HepG2 (cell line): ENCODE data around the gene EPN3. TPM values are rescaled to one million over a fixed set of nuclear protein-coding genes. Genes with fewer than 3 reads are reported as not detected.

Source experiments
- ATAC-seq: fragments of 200-7000 bp; cut with Tn5 transposase; 3 replicates; pipeline ENCODE4 v1.9.1; 2020; ENCODE audit warnings: mild to moderate bottlenecking, moderate library complexity
- BruUV-seq: library from RNA; stranded (reverse); fragments of 400-500 nt; replicated peaks from 2 replicates; lab custom pipeline; 2021; lab: Mats Ljungman, UMichigan
- CTCF ChIA-PET: fragments of 300-600 bp; formaldehyde crosslinking; extraction: SDS; loops from one replicate; lab custom pipeline; 2021; ENCODE audit warnings: low total read pairs, inconsistent platforms, low intra/inter-chr PET ratio; lab: Yijun Ruan, JAX
- POLR2A ChIA-PET: fragments of 350-600 bp; sonication (Branson Sonifier 250); formaldehyde crosslinking; loops from one replicate; lab custom pipeline; 2020; ENCODE audit warnings: antibody characterized with exemption, inconsistent platforms; lab: Yijun Ruan, JAX
- DNase-seq: peaks from one replicate; pipeline ENCODE4 v3.0.0-alpha.2; 2015; ENCODE audit warnings: low spot score
- FAIRE-seq: peaks from 3 replicates; lab custom pipeline; 2011; peaks lifted over from hg19 to GRCh38; lab: Jason Lieb, UNC
- H2AFZ ChIP-seq: one replicate; pipeline ENCODE4 v1.6.1; 2011; ENCODE audit warnings: low read length, inconsistent platforms
- H3K27ac ChIP-seq: fragments of 300-600 bp; 3 replicates; pipeline ENCODE4 v1.8.0; 2011; ENCODE audit warnings: mixed run types, mild to moderate bottlenecking, mixed read lengths, low read length, inconsistent platforms; ENCODE audit not compliant: insufficient read depth; ENCODE audit errors: extremely low read length
- H3K27me3 ChIP-seq, 2 experiments: fragments of 200-600 bp in 1 of 2; 2 replicates in 1 of 2; 3 replicates in 1 of 2; pipeline versions ENCODE4 v1.6.0 to v1.8.0; 2011; ENCODE audit warnings: low read length in 2 of 2, mild to moderate bottlenecking in 2 of 2, moderate library complexity in 2 of 2, inconsistent platforms in 1 of 2; ENCODE audit not compliant: insufficient read depth in 2 of 2, control insufficient read depth in 1 of 2
- H3K36me3 ChIP-seq, 2 experiments: fragments of 200-600 bp in 1 of 2; replicated peaks in 1 of 2; 2 replicates in 1 of 2; 3 replicates in 1 of 2; pipeline versions ENCODE4 v1.5.1 to v1.8.0; 2011; ENCODE audit warnings: low read length in 2 of 2, inconsistent platforms in 1 of 2; ENCODE audit not compliant: insufficient read depth in 2 of 2, control insufficient read depth in 1 of 2
- H3K4me1 ChIP-seq: 2 replicates; pipeline ENCODE4 v1.5.1; 2012; ENCODE audit warnings: low read length, inconsistent platforms; ENCODE audit not compliant: insufficient read depth
- H3K4me2 ChIP-seq: 2 replicates; pipeline ENCODE4 v1.6.0; 2011; ENCODE audit warnings: low read depth, low read length, inconsistent platforms
- H3K4me3 ChIP-seq, 3 experiments: fragments of 200-600 bp in 1 of 3; sonication (generic), shearing (Covaris generic) in 1 of 3; replicated peaks in 1 of 3; 2 replicates each; pipeline ENCODE4 v1.5.1; 2011 to 2016; ENCODE audit warnings: low read length in 3 of 3, inconsistent platforms in 2 of 3, low read depth in 2 of 3, mild to moderate bottlenecking in 2 of 3, control low read depth in 1 of 3, mixed read lengths in 1 of 3; ENCODE audit not compliant: insufficient read depth in 1 of 3
- H3K79me2 ChIP-seq: one replicate; pipeline ENCODE4 v1.6.1; 2011; ENCODE audit warnings: low read length, inconsistent platforms; ENCODE audit not compliant: insufficient read depth
- H3K9ac ChIP-seq: 2 replicates; pipeline ENCODE4 v1.6.0; 2011; ENCODE audit warnings: mild to moderate bottlenecking, low read depth, low read length, inconsistent platforms; ENCODE audit not compliant: insufficient read depth
- H3K9me3 ChIP-seq: 2 replicates; pipeline ENCODE4 v1.5.1; 2012; ENCODE audit warnings: mild to moderate bottlenecking, low read length
- H4K20me1 ChIP-seq: 2 replicates; pipeline ENCODE4 v1.6.0; 2011; ENCODE audit warnings: inconsistent platforms, mild to moderate bottlenecking, low read length, moderate library complexity; ENCODE audit not compliant: insufficient read depth
- FOSL2 ChIP-seq: sonication (generic); formaldehyde crosslinking; IDR thresholded peaks from 2 replicates; pipeline ENCODE4 v1.4.0; 2020; ENCODE audit warnings: missing genetic modification reagents
- HOXA7 ChIP-seq: sonication (generic); formaldehyde crosslinking; IDR thresholded peaks from 2 replicates; pipeline ENCODE4 v1.8.1; 2022; ENCODE audit warnings: mild to moderate bottlenecking, missing genetic modification reagents, moderate library complexity
- NRL ChIP-seq: sonication (generic); formaldehyde crosslinking; IDR thresholded peaks from 2 replicates; pipeline ENCODE4 v1.5.0; 2020; ENCODE audit warnings: missing genetic modification reagents, mild to moderate bottlenecking, moderate library complexity, borderline replicate concordance
- SOX13 ChIP-seq, 3 experiments: fragments of 450-650 bp in 1 of 3; sonication (generic) in 1 of 3; formaldehyde crosslinking in 1 of 3; IDR thresholded peaks in 2 of 3; conservative IDR thresholded peaks in 1 of 3; 2 replicates each; pipeline versions ENCODE4 v1.5.0 to v1.6.1; 2016 to 2020; ENCODE audit warnings: antibody characterized with exemption in 1 of 3, mild to moderate bottlenecking in 1 of 3, missing compliant biosample characterization in 1 of 3, missing genetic modification reagents in 1 of 3, moderate library complexity in 1 of 3
- TBX2 ChIP-seq: sonication (generic); formaldehyde crosslinking; IDR thresholded peaks from 2 replicates; pipeline ENCODE4 v1.5.0; 2020; ENCODE audit warnings: missing genetic modification reagents, mild to moderate bottlenecking, borderline replicate concordance
- ZNF724P ChIP-seq: sonication (generic); formaldehyde crosslinking; IDR thresholded peaks from 2 replicates; pipeline ENCODE4 v1.8.0; 2022; ENCODE audit warnings: missing genetic modification reagents, borderline replicate concordance
- ZNF782 ChIP-seq: sonication (generic); formaldehyde crosslinking; IDR thresholded peaks from 2 replicates; pipeline ENCODE4 v1.4.0; 2020; ENCODE audit warnings: missing genetic modification reagents, mild to moderate bottlenecking, borderline replicate concordance
- WGBS: methylation state at CpG from one replicate; pipeline ENCODE4 v1.1.6; 2017; ENCODE audit warnings: low lambda C conversion rate; 5-methylcytosine and 5-hydroxymethylcytosine counted together
- in situ Hi-C: cut with HindIII; loops from 2 replicates; pipeline ENCODE4 v1.10.0; 2017; ENCODE audit warnings: low pct_unique_long_range_greater_than_20kb; ENCODE audit not compliant: extremely low pct_ligation_motif_present
- intact Hi-C: fragments of 100-400 bp; cut with micrococcal nuclease; formaldehyde crosslinking; loops from one replicate; pipeline ENCODE4 v1.10.0; 2022; ENCODE audit not compliant: unreplicated experiment
- polyA plus RNA-seq, 8 experiments: library from polyadenylated mRNA; depleted of rRNA in 3 of 8; stranded (reverse) in 7 of 8; unstranded in 1 of 8; fragments of >200 nt; fragmentation: Illumina TruSeq in 4 of 8; extraction: Trizol in 4 of 8; gene quantifications; 2 replicates each; pipeline versions ENCODE4 v1.2.1 to v1.2.3, GENCODE V29; 2011 to 2016; ENCODE audit warnings: low read depth in 4 of 8, missing spikeins in 1 of 8, mixed read lengths in 1 of 8; ENCODE audit not compliant: insufficient read depth in 1 of 8
- total RNA-seq, 5 experiments: library from RNA; depleted of rRNA; stranded (reverse); fragments of >200 nt; fragmentation: Illumina TruSeq; extraction: Trizol; gene quantifications; 2 replicates each; pipeline ENCODE4 v1.2.3, GENCODE V29; 2016; ENCODE audit warnings: low read depth in 1 of 5
- TF ChIP-seq, protein P1 (sequence below): IDR thresholded peaks from 2 replicates; pipeline ENCODE4 v1.6.1; 2016; ENCODE audit warnings: mild to moderate bottlenecking
- TF ChIP-seq, protein P2 (sequence below): sonication (generic); formaldehyde crosslinking; IDR thresholded peaks from 2 replicates; pipeline ENCODE4 v1.5.0; 2020; ENCODE audit warnings: missing genetic modification reagents, mild to moderate bottlenecking, borderline replicate concordance
- TF ChIP-seq, protein P3 (sequence below): sonication (generic); formaldehyde crosslinking; IDR thresholded peaks from 2 replicates; pipeline ENCODE4 v1.8.0; 2022; ENCODE audit warnings: low read depth, missing genetic modification reagents
- TF ChIP-seq, protein P4 (sequence below): IDR thresholded peaks from 2 replicates; pipeline ENCODE4 v1.6.1; 2016

The EPN3 gene
- total and polyA plus RNA-seq, 2 of the 13 experiments (the other 11 are each of a cell fraction or from before 2014, with no cell fraction given) = 0.11 to 0.95 TPM

DNA sequence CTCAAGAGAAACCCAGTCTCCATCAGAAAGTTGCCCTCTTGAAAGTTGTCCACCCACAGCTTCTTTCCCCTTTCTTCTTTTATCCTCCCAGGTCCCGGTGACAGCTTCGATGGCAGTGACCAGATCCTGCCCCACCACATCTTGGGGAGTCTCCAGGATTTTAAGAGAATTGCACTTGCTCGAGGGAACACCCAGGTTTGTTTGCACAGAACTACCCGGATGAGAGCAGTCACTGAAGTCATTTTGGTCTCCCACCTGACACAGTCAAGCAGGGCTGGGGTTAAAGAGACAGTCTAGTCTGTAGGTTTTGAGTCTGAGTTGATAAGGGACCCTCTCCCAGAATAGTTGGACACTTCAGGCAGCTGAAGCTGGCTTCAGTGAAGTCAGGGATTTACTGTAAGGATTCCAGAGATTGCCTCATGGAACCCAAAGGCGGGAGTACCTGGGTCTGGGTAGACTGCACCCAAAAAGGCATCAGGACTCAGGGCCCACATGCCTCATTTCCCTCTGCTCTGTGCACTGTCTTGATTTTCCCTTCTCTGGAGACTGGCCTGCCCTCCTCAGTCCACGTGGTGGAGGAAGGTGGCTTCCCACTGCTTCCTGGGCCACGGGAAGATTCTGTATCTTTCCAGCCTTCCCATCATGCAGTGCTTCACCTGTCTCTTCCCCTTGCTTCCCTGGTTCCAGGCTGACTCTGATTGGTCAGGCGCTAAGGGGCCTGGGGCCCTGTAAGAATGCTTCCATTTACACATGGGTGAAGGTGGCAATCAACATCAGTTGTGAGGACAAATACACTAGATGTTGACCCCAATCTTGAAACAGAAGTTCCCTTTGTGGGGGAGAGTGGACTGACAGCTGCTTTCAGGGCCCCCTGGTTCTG is 14.8 kb upstream of the EPN3 start (continued):
- peak; percentile 4; the same call in 1 of the 2 replicates for TF ChIP-seq NRL
- peak; percentile 26; the same call in 1 of the 2 replicates for TF ChIP-seq FOSL2 (CRISPR knock-in tag)
- peak; percentile 30; the same call in 1 of the 2 replicates for TF ChIP-seq ZNF782
- TF ChIP-seq, protein P1, sequence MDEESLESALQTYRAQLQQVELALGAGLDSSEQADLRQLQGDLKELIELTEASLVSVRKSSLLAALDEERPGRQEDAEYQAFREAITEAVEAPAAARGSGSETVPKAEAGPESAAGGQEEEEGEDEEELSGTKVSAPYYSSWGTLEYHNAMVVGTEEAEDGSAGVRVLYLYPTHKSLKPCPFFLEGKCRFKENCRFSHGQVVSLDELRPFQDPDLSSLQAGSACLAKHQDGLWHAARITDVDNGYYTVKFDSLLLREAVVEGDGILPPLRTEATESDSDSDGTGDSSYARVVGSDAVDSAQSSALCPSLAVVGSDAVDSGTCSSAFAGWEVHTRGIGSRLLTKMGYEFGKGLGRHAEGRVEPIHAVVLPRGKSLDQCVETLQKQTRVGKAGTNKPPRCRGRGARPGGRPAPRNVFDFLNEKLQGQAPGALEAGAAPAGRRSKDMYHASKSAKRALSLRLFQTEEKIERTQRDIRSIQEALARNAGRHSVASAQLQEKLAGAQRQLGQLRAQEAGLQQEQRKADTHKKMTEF (CRISPR knock-in tag) = no peak

DNA sequence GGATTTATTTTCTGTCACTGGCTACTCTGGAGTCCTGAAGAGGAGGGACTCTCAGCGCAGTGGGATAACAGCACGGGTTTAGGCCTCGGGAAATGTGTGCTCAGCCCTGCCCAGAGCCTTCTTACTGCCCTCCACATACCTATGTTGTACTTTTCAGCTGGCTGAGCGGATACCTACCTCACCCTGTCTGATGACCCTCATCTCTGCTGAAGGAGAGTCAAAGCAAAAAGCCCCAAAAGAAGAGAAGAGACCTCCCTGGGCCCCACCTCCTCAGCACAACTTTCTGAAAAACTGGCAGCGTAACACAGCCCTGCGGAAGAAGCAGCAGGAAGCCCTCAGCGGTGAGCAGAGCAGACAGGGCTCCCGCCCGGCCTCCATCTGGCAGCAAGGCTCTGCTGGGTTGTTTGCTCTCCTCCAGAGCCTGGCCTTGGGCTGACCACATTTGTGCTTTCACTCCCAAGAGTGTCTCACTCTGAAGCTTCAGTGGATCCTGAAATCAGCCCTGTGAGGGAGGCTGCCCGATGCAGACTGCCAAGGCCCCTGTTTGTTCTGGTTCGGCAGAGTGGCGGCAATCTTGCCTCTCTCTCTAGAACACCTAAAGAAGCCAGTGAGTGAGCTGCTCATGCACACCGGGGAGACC is 14.0 kb upstream of the EPN3 start:
- in situ Hi-C loops = no loop called here
- Histone ChIP-seq H3K79me2 (no peaks in the 10 kb centered on the region), H4K20me1 (no peaks in the 10 kb centered on the region), H3K9ac (peak overlapping the region; percentile 40), H3K36me3 (no peaks in the 10 kb centered on the region), H2AFZ (peak overlapping the region; percentile 68), H3K9me3 (no peaks in the 10 kb centered on the region), H3K4me3 (peak overlapping the region; percentile 21 to 68 (median 40)), H3K4me2 (peak overlapping the region; percentile 94), H3K27ac (no peak overlapping the region), H3K4me1 (peaks cover 59% of the 10 kb centered on the region), H3K27me3 (no peaks in the 10 kb centered on the region)
- WGBS = 1% methylated on average over 8 of the region's 13 CpGs
- peak; percentile 68 for DNase-seq
- peak; percentile 90 for ATAC-seq
- ChIA-PET POLR2A (interaction anchor here (0.7 to 3.2 kb wide), 11 partner anchors 9 to 173 kb away, joined by 3 to 37 read pairs (median 4); partner anchors contain the start of genes EPN3 and XYLT2), CTCF (no interaction called here)
- FAIRE-seq = peak; percentile 84
- BruUV-seq = TSS peak; percentile 56
- intact Hi-C loops = no loop called here
- TF ChIP-seq, protein P2, sequence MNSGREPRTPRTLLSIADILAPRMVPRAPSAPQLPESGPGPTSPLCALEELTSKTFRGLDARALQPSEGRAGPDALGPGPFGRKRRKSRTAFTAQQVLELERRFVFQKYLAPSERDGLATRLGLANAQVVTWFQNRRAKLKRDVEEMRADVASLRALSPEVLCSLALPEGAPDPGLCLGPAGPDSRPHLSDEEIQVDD (CRISPR knock-in tag) = no peak
- TF ChIP-seq, protein P3, sequence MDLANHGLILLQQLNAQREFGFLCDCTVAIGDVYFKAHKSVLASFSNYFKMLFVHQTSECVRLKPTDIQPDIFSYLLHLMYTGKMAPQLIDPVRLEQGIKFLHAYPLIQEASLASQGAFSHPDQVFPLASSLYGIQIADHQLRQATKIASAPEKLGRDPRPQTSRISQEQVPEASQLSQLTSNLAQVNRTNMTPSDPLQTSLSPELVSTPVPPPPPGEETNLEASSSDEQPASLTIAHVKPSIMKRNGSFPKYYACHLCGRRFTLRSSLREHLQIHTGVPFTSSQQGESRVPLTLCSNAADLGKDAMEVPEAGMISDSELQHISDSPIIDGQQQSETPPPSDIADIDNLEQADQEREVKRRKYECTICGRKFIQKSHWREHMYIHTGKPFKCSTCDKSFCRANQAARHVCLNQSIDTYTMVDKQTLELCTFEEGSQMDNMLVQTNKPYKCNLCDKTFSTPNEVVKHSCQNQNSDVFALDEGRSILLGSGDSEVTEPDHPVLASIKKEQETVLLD (CRISPR knock-in tag) = no peak
- TF ChIP-seq SOX13 (IDR thresholded peaks at IDR 0.05) = no peak
- peak in 1 of 2 experiments; percentile 12; a peak in 1 of 4 replicates for TF ChIP-seq SOX13 (CRISPR knock-in tag; conservative IDR thresholded peaks at IDR 0.05 in 1 of 2, IDR thresholded peaks at IDR 0.05 in 1 of 2)
- TF ChIP-seq HOXA7 (CRISPR knock-in tag) = no peak
- TF ChIP-seq ZNF724P = 0 out of 2 replicates have a peak, but pooled peaks have one; percentile 16
- 0 out of 2 replicates have a peak, but pooled peaks have one; percentile 22 for TF ChIP-seq TBX2 (CRISPR knock-in tag)
- TF ChIP-seq, protein P4, sequence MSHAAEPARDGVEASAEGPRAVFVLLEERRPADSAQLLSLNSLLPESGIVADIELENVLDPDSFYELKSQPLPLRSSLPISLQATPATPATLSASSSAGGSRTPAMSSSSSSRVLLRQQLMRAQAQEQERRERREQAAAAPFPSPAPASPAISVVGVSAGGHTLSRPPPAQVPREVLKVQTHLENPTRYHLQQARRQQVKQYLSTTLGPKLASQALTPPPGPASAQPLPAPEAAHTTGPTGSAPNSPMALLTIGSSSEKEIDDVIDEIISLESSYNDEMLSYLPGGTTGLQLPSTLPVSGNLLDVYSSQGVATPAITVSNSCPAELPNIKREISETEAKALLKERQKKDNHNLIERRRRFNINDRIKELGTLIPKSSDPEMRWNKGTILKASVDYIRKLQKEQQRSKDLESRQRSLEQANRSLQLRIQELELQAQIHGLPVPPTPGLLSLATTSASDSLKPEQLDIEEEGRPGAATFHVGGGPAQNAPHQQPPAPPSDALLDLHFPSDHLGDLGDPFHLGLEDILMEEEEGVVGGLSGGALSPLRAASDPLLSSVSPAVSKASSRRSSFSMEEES = no peak
